B cell (primary cell): Measurements from ENCODE around the gene KLHL25.

Source experiments
- EZH2 ChIP-seq: IDR thresholded peaks from 2 replicates; pipeline ENCODE4 v1.6.1; 2012; ENCODE audit warnings: borderline replicate concordance, low read depth, mild to moderate bottlenecking, moderate library complexity, low read length; ENCODE audit not compliant: insufficient read depth, poor library complexity, severe bottlenecking
- TF ChIP-seq, protein P1 (sequence below): fragments of 200-600 bp; IDR thresholded peaks from one replicate; pipeline ENCODE4 v1.8.0; 2022; ENCODE audit warnings: antibody characterized with exemption, mild to moderate bottlenecking

DNA sequence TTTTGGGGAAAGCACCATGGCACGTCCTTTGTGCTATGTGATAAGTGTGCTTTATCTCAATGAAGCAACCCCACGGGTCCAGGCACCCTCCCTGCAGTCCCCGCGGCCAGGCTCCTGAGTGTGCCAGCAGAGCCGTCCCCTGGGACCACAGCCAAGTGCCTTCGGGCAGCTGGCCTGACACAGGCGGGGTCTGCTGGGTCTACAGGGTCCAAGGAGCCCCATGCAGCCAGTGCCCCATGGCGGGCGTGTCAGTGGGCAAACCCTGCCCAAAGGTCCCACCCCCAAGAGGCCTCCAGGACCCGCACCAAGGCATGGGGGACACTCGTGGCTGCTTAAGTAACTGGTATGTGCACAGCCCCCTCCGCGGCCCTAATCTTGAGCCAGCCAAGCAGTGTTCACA, 35.3 kb downstream of the KLHL25 start:
- TF ChIP-seq EZH2, result no peak
- TF ChIP-seq, protein P1, sequence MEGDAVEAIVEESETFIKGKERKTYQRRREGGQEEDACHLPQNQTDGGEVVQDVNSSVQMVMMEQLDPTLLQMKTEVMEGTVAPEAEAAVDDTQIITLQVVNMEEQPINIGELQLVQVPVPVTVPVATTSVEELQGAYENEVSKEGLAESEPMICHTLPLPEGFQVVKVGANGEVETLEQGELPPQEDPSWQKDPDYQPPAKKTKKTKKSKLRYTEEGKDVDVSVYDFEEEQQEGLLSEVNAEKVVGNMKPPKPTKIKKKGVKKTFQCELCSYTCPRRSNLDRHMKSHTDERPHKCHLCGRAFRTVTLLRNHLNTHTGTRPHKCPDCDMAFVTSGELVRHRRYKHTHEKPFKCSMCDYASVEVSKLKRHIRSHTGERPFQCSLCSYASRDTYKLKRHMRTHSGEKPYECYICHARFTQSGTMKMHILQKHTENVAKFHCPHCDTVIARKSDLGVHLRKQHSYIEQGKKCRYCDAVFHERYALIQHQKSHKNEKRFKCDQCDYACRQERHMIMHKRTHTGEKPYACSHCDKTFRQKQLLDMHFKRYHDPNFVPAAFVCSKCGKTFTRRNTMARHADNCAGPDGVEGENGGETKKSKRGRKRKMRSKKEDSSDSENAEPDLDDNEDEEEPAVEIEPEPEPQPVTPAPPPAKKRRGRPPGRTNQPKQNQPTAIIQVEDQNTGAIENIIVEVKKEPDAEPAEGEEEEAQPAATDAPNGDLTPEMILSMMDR, result no peak
